KBM-7 (cell line): ENCODE data around the gene RAI1.

ENCODE experiments used
- DNase-seq: peaks from one replicate; pipeline ENCODE4 v3.0.0-alpha.2; 2015
- in situ Hi-C: fragments of 300-500 bp; cut with MboI; formaldehyde crosslinking; loops from 2 replicates; pipeline ENCODE4 v1.14.3; 2020; ENCODE audit warnings: low sequenced_read_pairs, low pct_unique_long_range_greater_than_20kb, mixed read lengths

Gene RAI1

DNA sequence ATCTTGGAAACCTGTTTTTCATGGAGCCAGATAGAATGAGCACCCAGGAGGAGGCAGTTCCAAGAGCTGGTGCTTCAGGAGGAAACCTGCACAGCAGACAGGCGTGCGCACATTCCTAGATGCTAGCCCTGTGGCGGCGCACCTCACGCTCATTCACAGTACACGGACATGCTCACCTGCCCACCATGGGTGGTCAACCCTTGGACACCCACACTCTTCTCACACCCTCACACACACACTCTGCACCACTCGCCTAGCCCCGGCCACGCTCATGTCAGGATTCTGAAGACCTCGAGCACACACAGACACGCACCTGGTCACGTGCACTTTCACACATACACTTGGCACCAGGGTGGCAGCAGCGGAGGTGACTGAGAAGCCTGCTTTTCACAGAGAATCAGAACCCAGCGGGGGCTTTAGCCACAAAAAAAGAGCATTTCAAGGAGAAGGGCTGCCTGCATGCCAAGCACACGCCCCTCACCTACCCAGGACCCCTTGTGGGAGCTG lies 28.6 kb downstream of the RAI1 start:
- no peak for DNase-seq
- in situ Hi-C loops, result no loop called here

- in situ Hi-C loops, result no loop called here
- no peak for DNase-seq
Measured at GRCh38 chr17:17710355-17710727, 29.1 kb downstream of the RAI1 start.

DNA sequence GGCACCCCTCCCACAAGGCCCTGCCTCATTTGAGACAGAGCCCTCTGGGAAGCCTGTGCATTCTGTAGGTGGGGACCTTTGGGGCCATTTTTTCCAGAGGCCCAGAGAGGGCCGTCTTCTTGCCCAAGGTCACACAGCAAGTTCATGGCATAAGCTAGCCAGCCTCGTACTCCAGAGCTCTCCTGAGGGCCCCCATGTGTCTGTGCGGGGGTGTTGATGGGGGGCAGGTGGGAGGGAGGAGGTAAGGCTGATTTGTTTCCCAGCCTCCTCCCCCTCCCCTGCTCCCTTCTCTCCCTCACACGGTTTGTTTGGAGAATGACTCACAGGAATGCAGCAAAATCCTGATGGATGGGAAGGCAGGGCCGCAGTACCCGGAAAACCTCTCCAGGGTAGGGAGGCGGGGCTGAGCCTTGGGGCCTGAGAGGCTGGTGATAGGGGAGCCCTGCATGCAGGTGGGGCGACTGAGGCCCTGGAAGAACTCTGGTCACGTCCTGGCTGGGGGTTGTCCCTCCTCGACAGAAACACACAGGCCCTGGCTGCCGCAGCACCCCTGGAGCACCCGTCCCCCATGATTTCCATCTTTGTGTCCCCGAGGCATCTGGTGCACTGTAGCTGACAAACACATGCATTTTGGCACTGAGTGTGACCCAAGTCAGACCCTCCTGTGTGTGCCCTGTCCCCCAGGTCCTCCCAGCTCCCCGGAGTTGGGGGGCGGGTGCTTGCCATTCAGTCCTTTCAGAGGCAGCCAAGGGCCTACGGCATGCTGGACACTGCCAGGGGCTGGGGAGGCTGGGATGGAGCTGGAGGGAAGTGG lies 29.7 kb downstream of the RAI1 start:
- no peak for DNase-seq
- in situ Hi-C loops, result no loop called here

- in situ Hi-C loops, result no loop called here
- no peak for DNase-seq
Measured at GRCh38 chr17:17711641-17712162, 30.4 kb downstream of the RAI1 start.

DNA sequence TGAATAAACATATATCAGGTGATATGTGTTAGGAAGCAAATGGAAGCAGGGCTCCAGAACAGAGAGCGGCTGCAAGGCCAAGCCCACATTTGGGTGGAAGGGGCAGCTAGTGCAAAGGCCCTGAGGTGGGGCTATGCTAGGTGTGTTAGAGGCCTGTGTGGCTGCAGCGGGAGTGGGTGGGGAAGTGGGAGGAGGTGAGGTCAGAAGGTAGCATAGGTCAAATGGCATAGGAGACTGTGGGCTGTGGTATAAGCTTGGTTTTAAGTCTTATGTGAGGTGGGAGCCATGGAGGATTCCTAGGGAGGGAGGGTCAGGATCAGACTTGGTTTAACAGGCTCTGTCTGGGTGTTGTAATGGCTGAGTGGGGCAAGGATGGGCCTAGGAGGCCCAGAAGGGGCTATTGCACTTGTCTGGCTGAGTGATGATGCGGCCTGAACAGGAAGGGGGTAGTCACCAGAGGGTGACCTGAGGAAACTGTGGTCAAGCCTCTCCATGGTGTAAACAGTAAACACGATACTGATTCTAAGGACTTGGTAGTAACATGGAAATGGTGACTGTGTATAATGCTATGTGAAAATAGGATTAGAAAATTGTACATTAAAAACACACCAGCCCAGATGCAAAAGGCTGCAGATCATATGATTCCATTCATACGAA lies 31.1 kb downstream of the RAI1 start:
- in situ Hi-C loops, result no loop called here

GRCh38 chr17:17713839-17714238 lies 32.6 kb downstream of the RAI1 start:
- in situ Hi-C loops, result no loop called here
- no peak for DNase-seq

More for the DNA sequence above, 31.1 kb downstream of the RAI1 start:
- peak; percentile 50 for DNase-seq

- in situ Hi-C loops, result no loop called here
- peak; percentile 89 for DNase-seq
Measured at GRCh38 chr17:17714261-17714866, 33.1 kb downstream of the RAI1 start.

GRCh38 chr17:17714879-17715278 lies 33.6 kb downstream of the RAI1 start:
- no peak for DNase-seq
- in situ Hi-C loops, result no loop called here

GRCh38 chr17:17716837-17717523 lies 35.7 kb downstream of the RAI1 start:
- DNase-seq, result no peak
- in situ Hi-C loops, result no loop called here

DNA sequence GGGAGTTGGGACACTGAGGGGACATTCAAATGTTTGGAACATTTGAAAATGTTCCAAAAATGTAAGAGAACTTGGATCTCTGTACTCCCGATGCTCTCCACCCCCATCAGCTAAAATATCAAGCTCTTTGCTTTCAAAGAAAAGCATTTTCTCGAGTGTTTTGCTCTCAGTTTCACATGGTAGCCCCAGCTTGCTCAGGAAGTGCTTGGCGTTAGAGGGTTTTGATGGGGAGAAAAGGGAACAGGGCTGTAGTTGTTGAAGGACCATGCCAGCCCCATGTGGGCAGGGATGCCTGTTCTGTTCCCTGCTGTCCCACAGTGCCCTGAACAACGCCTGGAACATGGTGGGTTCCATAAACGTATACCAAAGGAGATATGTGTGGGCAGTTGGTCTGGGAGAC lies 37.0 kb downstream of the RAI1 start:
- no peak for DNase-seq
- in situ Hi-C loops, result no loop called here

GRCh38 chr17:17719199-17719940 lies 38.1 kb downstream of the RAI1 start:
- DNase-seq, result no peak
- in situ Hi-C loops, result no loop called here

GRCh38 chr17:17719966-17720543 lies 38.8 kb downstream of the RAI1 start:
- in situ Hi-C loops, result no loop called here
- DNase-seq, result no peak

- in situ Hi-C loops, result no loop called here
Measured at GRCh38 chr17:17721140-17721668, 39.9 kb downstream of the RAI1 start.

DNA sequence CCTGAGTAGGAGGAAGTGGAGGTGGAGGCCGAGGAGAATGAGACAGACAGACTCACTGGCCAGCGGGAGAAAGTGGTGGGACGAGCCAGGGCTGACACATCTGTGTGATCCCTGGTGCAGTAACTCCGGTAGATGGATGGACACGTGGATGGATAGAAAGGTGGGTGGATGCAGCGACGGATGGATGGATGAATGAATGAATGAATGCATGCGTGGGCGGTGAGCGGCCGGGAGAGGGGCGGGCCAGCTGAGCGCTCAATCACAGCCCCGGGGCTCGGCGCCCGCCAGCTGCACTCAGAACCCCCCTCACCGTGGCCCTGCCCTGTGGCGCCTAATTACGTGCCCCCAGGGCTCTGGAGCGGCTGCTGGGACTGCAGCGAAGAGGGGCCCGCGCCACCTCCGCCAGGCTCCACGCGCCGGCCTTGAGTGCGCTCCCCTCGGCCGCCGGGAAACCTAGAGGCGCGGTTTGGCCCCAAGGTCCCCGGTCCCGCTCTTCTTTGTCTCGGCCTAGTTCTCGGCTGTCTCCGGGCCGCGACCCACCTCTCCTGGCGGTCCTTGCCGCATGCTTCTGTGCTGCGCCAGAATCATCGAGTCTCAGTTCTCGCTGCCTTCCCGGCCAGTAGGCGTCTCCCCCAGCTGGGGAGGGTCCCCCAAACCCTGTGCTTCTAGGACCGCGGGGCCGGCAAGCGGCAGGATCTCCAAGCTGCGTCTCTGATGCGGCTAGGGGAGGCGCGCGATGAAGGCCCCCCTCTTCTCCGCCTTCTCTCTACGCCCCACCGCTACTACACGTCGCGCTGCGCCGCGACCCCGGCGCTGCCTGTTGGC lies 41.0 kb downstream of the RAI1 start:
- in situ Hi-C loops, result no loop called here
- no peak for DNase-seq

More at GRCh38 chr17:17721140-17721668, 39.9 kb downstream of the RAI1 start:
- no peak for DNase-seq

DNA sequence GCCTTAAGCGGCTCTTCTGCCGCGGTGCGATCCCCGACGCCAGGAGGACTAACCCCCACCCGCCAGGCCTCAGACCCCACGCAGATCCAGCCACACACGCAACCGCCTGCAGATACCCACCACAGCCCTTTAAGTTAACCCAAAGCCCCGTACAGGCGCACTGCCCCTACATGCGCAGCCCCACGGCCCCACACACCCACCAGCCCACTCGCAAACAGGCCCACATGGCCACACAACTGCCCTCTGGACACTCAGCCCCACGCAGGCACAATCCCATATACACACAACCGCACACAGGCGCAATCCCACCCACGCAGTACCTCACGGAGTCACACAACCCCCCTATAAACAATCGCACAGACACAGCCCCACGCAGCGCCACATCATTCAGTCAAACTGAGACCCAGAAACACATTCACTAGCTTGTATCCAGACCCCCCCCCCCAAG lies 41.7 kb downstream of the RAI1 start:
- in situ Hi-C loops, result no loop called here

DNA sequence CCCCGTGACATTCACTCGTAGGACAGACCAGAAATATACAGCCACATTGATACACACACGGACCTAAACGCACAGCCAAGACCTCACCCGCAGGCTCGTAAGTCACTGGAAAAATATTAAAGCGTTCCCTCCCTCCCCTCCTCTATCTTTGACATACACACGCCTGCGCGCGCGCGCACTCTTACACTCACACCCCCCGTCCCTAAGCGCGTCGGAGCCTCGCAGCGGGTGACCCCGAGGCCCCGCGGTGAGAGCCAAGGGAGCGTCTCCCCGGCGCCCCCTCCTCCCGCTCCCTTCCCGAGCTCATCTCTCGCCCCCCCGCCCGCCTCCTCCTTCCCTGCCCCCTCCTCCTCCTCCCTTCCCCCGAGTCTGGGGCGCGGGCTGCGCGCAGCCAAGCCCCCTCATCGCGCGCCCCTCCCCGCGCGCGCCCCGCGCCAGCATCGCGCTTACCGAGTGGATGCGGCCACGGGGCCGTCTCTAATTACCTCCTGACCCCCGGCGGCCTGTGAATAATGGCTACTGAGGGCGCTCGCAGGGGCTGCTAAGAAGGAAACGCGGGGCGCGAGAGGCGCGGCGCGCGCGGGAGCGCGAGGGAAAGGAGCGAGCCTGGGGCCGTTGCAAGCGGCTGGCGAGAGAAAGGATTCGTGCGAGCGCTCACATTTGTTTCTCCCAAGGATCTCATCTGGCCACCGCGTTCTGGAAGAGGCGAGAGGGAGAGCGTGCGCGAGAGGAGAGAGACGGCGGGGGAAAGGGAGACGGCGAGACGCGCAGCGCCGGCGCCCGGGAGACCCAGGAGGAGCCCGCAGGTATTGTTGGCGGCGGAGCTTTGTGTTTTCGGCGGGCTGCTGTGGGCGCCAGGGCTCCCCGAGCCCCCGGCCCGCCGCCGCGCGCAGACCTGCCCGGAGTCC lies 42.4 kb downstream of the RAI1 start:
- DNase-seq, result no peak

More for the DNA sequence above, 41.7 kb downstream of the RAI1 start:
- no peak for DNase-seq

More for the DNA sequence above, 42.4 kb downstream of the RAI1 start:
- in situ Hi-C loops, result no loop called here
